Measurements from ENCODE around the gene PLIN1. TPM values are rescaled to one million over a fixed set of nuclear protein-coding genes. Genes with fewer than 3 reads are reported as not detected.

The PLIN1 gene
- total RNA-seq, 1 donor from 2014 or later: 0.06 TPM

GRCh38 chr15:89648106-89649012 lies 30.8 kb downstream of the PLIN1 start:
- TF ChIP-seq CTCF (conservative IDR thresholded peaks at IDR 0.05; ENCODE audit: low read depth, low read length): no peak
- DNase-seq (ENCODE audit: low read depth): no peak
- no peak overlapping the region for H3K4me3 ChIP-seq (ENCODE audit: low read depth, low read length)

- no peak for DNase-seq (ENCODE audit: low read depth)
- H3K4me3 ChIP-seq (ENCODE audit: low read depth, low read length): no peak overlapping the region
- peak; percentile 88 for TF ChIP-seq CTCF (conservative IDR thresholded peaks at IDR 0.05; ENCODE audit: low read depth, low read length)
These were observed 31.8 kb downstream of the PLIN1 start for GRCh38 chr15:89647191-89647851.

- no peak for DNase-seq (ENCODE audit: low read depth)
- H3K4me3 ChIP-seq (ENCODE audit: low read depth, low read length): no peak overlapping the region
- no peak for TF ChIP-seq CTCF (conservative IDR thresholded peaks at IDR 0.05; ENCODE audit: low read depth, low read length)
These were observed 32.6 kb downstream of the PLIN1 start for GRCh38 chr15:89646416-89647141.

GRCh38 chr15:89645680-89646079 lies 33.5 kb downstream of the PLIN1 start:
- H3K4me3 ChIP-seq (ENCODE audit: low read depth, low read length): no peak overlapping the region
- DNase-seq (ENCODE audit: low read depth): no peak
- TF ChIP-seq CTCF (conservative IDR thresholded peaks at IDR 0.05; ENCODE audit: low read depth, low read length): no peak

GRCh38 chr15:89642106-89642505 lies 37.1 kb downstream of the PLIN1 start:
- no peak for TF ChIP-seq CTCF (conservative IDR thresholded peaks at IDR 0.05; ENCODE audit: low read depth, low read length)
- no peak overlapping the region for H3K4me3 ChIP-seq (ENCODE audit: low read depth, low read length)
- DNase-seq (ENCODE audit: low read depth): no peak

GRCh38 chr15:89641053-89641452 lies 38.1 kb downstream of the PLIN1 start:
- TF ChIP-seq CTCF (conservative IDR thresholded peaks at IDR 0.05; ENCODE audit: low read depth, low read length): no peak
- no peak overlapping the region for H3K4me3 ChIP-seq (ENCODE audit: low read depth, low read length)
- no peak for DNase-seq (ENCODE audit: low read depth)
